Measurements from ENCODE around the gene CCDC171. TPM values are rescaled to one million over a fixed set of nuclear protein-coding genes. Genes with fewer than 3 reads are reported as not detected.

CCDC171 gene
- total RNA-seq, 2 donors from 2014 or later = 2.0 to 7.6 TPM

DNA sequence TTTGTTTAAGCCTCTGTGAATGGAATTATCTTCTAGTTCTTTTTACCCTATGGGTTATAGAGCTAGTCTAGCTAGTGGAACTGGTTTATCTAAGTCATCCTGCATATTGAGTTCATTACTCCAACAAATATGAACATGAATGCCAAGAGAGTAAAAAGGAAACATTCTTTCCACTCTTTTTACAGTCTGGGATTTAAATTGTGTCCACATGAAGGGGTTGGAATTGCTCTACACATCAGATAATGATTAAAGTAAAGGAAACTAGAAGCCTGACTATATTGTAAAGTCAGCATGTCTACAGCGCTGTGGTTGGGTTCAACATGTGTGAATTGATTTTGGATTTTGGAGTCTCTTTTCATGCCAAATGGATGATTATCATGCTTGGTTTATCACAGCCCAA is 173.1 kb downstream of the CCDC171 start:
- no peak overlapping the region for H3K27ac ChIP-seq
- WGBS = 68% methylated on average over 1 of the region's 1 CpG
- no peaks in the 10 kb centered on the region for H3K36me3 ChIP-seq
- no peaks in the 10 kb centered on the region for H3K9me3 ChIP-seq
- intact Hi-C loops (cut with DNase I) = no loop called here
- no peak for DNase-seq (ENCODE audit: low spot score)
- H3K4me1 ChIP-seq (replicated peaks) = no peaks in the 10 kb centered on the region
- no peak overlapping the region for H3K4me3 ChIP-seq
- TF ChIP-seq POLR2A (IDR thresholded peaks at IDR 0.05) (no peak), POLR2AphosphoS5 (IDR thresholded peaks at IDR 0.05) (no peak)
- TF ChIP-seq, protein P1, sequence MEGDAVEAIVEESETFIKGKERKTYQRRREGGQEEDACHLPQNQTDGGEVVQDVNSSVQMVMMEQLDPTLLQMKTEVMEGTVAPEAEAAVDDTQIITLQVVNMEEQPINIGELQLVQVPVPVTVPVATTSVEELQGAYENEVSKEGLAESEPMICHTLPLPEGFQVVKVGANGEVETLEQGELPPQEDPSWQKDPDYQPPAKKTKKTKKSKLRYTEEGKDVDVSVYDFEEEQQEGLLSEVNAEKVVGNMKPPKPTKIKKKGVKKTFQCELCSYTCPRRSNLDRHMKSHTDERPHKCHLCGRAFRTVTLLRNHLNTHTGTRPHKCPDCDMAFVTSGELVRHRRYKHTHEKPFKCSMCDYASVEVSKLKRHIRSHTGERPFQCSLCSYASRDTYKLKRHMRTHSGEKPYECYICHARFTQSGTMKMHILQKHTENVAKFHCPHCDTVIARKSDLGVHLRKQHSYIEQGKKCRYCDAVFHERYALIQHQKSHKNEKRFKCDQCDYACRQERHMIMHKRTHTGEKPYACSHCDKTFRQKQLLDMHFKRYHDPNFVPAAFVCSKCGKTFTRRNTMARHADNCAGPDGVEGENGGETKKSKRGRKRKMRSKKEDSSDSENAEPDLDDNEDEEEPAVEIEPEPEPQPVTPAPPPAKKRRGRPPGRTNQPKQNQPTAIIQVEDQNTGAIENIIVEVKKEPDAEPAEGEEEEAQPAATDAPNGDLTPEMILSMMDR (IDR thresholded peaks at IDR 0.05) = no peak
- H3K27me3 ChIP-seq (replicated peaks; ENCODE audit: insufficient read depth) = no peaks in the 10 kb centered on the region

DNA sequence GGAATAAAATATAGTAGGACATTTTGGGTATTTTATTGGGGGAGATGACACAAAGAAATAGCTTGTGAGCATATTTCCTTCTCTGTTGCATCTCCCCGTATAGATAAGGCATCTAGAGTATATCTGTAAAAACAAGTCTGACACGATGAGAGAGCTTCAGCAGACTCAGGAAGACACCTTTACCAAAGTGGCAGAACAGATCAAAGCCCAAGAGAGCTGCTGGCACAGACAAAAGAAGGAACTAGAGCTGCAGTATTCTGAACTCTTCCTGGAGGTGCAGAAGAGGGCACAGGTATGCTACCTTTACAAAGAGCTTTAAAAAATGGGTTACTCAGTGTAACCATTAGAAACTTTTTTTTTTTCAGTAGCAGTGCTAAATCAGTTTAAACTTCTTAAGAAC is 176.7 kb downstream of the CCDC171 start:
- H3K4me1 ChIP-seq (replicated peaks) = no peaks in the 10 kb centered on the region
- WGBS = 37% methylated on average over 2 of the region's 2 CpGs
- DNase-seq (ENCODE audit: low spot score) = no peak
- no peaks in the 10 kb centered on the region for H3K27me3 ChIP-seq (replicated peaks; ENCODE audit: insufficient read depth)
- no peaks in the 10 kb centered on the region for H3K36me3 ChIP-seq
- intact Hi-C loops (cut with DNase I) = no loop called here
- TF ChIP-seq POLR2AphosphoS5 (IDR thresholded peaks at IDR 0.05) (no peak), POLR2A (IDR thresholded peaks at IDR 0.05) (no peak)
- TF ChIP-seq, protein P1 (IDR thresholded peaks at IDR 0.05) = no peak
- H3K4me3 ChIP-seq = no peak overlapping the region
- H3K9me3 ChIP-seq = no peaks in the 10 kb centered on the region
- no peak overlapping the region for H3K27ac ChIP-seq

DNA sequence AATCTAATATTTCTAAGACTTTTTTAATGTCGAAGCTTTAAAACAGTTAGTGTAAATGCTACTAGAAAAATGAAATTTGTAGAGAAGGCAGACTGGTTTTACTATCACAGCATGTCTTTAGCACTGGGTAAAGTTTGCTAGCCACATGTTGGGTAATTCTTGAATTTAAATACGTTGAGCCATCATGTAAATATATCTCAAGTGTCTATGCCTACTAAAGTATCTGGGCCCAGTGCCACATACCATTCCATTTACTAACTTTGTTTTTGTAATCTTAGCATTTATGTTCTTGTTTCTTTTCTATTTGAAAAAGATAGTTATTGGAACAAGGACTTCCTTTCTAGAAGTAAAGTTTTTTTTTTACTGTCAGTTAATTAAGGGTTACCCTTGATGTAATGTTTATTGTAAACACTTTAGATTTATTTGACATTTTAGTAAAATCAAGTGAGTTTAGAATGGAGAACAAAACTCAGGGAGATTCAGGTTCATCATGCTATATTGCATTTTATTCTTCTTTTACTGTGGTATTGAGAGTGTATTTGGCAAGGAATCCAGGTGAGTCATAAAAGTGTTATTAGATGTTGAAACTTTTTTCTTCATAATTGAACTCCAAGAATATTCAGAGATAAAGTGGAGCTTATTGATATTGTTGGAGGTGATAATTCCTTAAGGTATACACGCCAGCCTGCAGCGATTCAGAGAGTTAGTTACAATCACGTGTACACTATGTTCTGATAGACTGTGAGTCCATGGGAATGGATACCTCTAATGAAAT is 182.4 kb downstream of the CCDC171 start:
- no peak overlapping the region for H3K27ac ChIP-seq
- no peaks in the 10 kb centered on the region for H3K27me3 ChIP-seq (replicated peaks; ENCODE audit: insufficient read depth)
- TF ChIP-seq, protein P1 (IDR thresholded peaks at IDR 0.05) = no peak
- TF ChIP-seq POLR2AphosphoS5 (IDR thresholded peaks at IDR 0.05) = peak; percentile 22
- no peaks in the 10 kb centered on the region for H3K36me3 ChIP-seq
- 30% methylated on average over 5 of the region's 5 CpGs for WGBS
- no peaks in the 10 kb centered on the region for H3K9me3 ChIP-seq
- intact Hi-C loops (cut with DNase I) = no loop called here
- H3K4me1 ChIP-seq (replicated peaks) = no peaks in the 10 kb centered on the region
- peak; percentile 42 for DNase-seq (ENCODE audit: low spot score)
- H3K4me3 ChIP-seq = no peak overlapping the region

DNA sequence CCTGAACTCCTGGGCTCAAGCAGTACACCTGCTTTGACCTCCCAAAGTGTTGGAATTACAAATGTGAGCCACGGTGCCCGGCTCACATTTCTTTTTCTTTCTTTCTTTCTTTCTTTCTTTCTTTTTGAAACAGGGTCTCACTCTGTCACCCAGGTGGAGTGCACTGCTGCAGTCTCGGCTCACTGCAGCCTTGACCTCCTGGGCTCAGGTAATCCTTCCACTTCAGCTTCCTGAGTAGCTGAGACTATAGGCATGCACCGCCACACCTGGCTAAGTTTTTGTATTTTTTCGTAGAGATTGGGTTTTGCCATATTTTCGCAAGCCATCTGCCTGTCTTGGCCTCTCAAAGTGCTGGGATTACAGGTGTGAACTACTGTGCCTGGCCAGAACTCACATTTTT is 183.7 kb downstream of the CCDC171 start:
- no peak overlapping the region for H3K4me3 ChIP-seq
- DNase-seq (ENCODE audit: low spot score) = no peak
- no peaks in the 10 kb centered on the region for H3K4me1 ChIP-seq (replicated peaks)
- intact Hi-C loops (cut with DNase I) = no loop called here
- no peaks in the 10 kb centered on the region for H3K36me3 ChIP-seq
- no peak overlapping the region for H3K27ac ChIP-seq
- TF ChIP-seq POLR2AphosphoS5 (IDR thresholded peaks at IDR 0.05) = no peak
- TF ChIP-seq, protein P1 (IDR thresholded peaks at IDR 0.05) = no peak
- TF ChIP-seq POLR2A (IDR thresholded peaks at IDR 0.05) = no peak
- 96% methylated on average over 6 of the region's 6 CpGs for WGBS
- no peaks in the 10 kb centered on the region for H3K9me3 ChIP-seq
- H3K27me3 ChIP-seq (replicated peaks; ENCODE audit: insufficient read depth) = no peaks in the 10 kb centered on the region

DNA sequence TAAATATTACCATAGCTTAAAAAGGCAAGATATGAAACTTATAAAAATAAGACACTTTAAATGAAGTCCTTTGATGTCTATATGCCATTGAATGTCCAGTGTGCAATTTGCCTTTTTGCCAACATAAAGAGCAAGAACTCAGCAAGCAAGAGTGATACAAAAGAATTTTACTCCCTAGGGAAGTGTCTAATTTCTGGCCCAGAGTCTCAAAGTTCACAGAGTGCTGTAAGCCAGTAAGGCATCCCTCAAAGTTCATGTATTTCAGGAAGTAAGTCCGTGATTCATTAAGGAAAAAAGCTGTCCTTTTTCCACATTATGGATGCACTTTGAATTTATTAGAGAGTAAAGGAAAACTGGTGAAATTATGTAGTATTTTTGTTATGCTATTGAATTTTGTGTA is 185.2 kb downstream of the CCDC171 start:
- DNase-seq (ENCODE audit: low spot score) = no peak
- Histone ChIP-seq H3K4me1 (replicated peaks) (no peaks in the 10 kb centered on the region), H3K4me3 (no peak overlapping the region), H3K27me3 (replicated peaks; ENCODE audit: insufficient read depth) (no peaks in the 10 kb centered on the region), H3K9me3 (no peaks in the 10 kb centered on the region), H3K27ac (no peak overlapping the region), H3K36me3 (no peaks in the 10 kb centered on the region)
- TF ChIP-seq POLR2AphosphoS5 (IDR thresholded peaks at IDR 0.05) (no peak), POLR2A (IDR thresholded peaks at IDR 0.05) (no peak)
- TF ChIP-seq, protein P1 (IDR thresholded peaks at IDR 0.05) = no peak
- intact Hi-C loops (cut with DNase I) = no loop called here
- 41% methylated on average over 1 of the region's 1 CpG for WGBS

Measured in prostate gland (tissue), 2 donors.